HG03066 (cell line): ENCODE measurements around the gene RBM15B.

Experiments
- ATAC-seq: cut with Tn5 transposase; IDR thresholded peaks from one replicate; pipeline ENCODE4 v1.9.1; 2021; ENCODE audit warnings: low read depth; ENCODE audit not compliant: unreplicated experiment

The RBM15B gene

GRCh38 chr3:51390246-51391074 is 625 bp upstream of the RBM15B start:
- peak; percentile 6 for ATAC-seq

- ATAC-seq: peak; percentile 5
These were observed 675 bp downstream of the RBM15B start for GRCh38 chr3:51391566-51392354.

GRCh38 chr3:51392355-51393133 is 1.5 kb downstream of the RBM15B start:
- ATAC-seq: no peak

GRCh38 chr3:51393134-51393495 is 2.0 kb downstream of the RBM15B start:
- no peak for ATAC-seq

- ATAC-seq: no peak
These were observed 2.5 kb downstream of the RBM15B start for GRCh38 chr3:51393564-51393963.

- no peak for ATAC-seq
These were observed 3.5 kb downstream of the RBM15B start for GRCh38 chr3:51394541-51394940.

- no peak for ATAC-seq
These were observed 4.6 kb downstream of the RBM15B start for GRCh38 chr3:51395493-51396213.

GRCh38 chr3:51396401-51396800 is 5.3 kb downstream of the RBM15B start:
- ATAC-seq: no peak

GRCh38 chr3:51397392-51397791 is 6.3 kb downstream of the RBM15B start:
- ATAC-seq: no peak

- ATAC-seq: no peak
These were observed 7.7 kb downstream of the RBM15B start for GRCh38 chr3:51398595-51399310.

GRCh38 chr3:51400166-51400565 is 9.1 kb downstream of the RBM15B start:
- ATAC-seq: no peak

GRCh38 chr3:51401735-51402134 is 10.7 kb downstream of the RBM15B start:
- no peak for ATAC-seq

GRCh38 chr3:51403675-51404074 is 12.6 kb downstream of the RBM15B start:
- no peak for ATAC-seq

- no peak for ATAC-seq
These were observed 16.9 kb downstream of the RBM15B start for GRCh38 chr3:51408021-51408420.

GRCh38 chr3:51408813-51409212 is 17.7 kb downstream of the RBM15B start:
- ATAC-seq: no peak

GRCh38 chr3:51422211-51422610 is 31.1 kb downstream of the RBM15B start:
- no peak for ATAC-seq

- no peak for ATAC-seq
These were observed 35.8 kb downstream of the RBM15B start for GRCh38 chr3:51426921-51427320.

GRCh38 chr3:51429138-51429537 is 38.1 kb downstream of the RBM15B start:
- ATAC-seq: no peak

GRCh38 chr3:51434110-51434509 is 43.0 kb downstream of the RBM15B start:
- no peak for ATAC-seq
